Fibroblast of villous mesenchyme (primary cell): ENCODE data around the gene HGS. TPM values are rescaled to one million over a fixed set of nuclear protein-coding genes. Genes with fewer than 3 reads are reported as not detected.

Source experiments
- DNase-seq: peaks from one replicate; pipeline ENCODE4 v3.0.0-alpha.2; 2010; ENCODE audit warnings: low read depth
- H3K4me3 ChIP-seq: 2 replicates; pipeline ENCODE4 v1.5.1; 2011; ENCODE audit warnings: low read depth, mild to moderate bottlenecking, low read length
- CTCF ChIP-seq: IDR thresholded peaks from 2 replicates; pipeline ENCODE4 v1.5.1; 2012; ENCODE audit warnings: low read depth, mild to moderate bottlenecking, low read length; ENCODE audit not compliant: insufficient read depth
- total RNA-seq: library from RNA; depleted of rRNA; stranded (reverse); fragments of >200 nt; gene quantifications from 2 replicates; pipeline ENCODE4 v1.2.3, GENCODE V29; 2012

The HGS gene
- total RNA-seq, 1 donor: 75.1 TPM

GRCh38 chr17:81656835-81657234, 27.0 kb upstream of the HGS start:
- DNase-seq: no peak
- H3K4me3 ChIP-seq: no peak overlapping the region
- no peak for TF ChIP-seq CTCF

- no peak for DNase-seq
- no peak overlapping the region for H3K4me3 ChIP-seq
- TF ChIP-seq CTCF: no peak
Measured at GRCh38 chr17:81659038-81659437, 24.8 kb upstream of the HGS start.

GRCh38 chr17:81660441-81660840, 23.4 kb upstream of the HGS start:
- no peak for DNase-seq
- TF ChIP-seq CTCF: no peak
- H3K4me3 ChIP-seq: no peak overlapping the region

- H3K4me3 ChIP-seq: no peak overlapping the region
- no peak for TF ChIP-seq CTCF
- no peak for DNase-seq
Measured at GRCh38 chr17:81662002-81662401, 21.8 kb upstream of the HGS start.

- no peak for TF ChIP-seq CTCF
- H3K4me3 ChIP-seq: no peak overlapping the region
- DNase-seq: no peak
Measured at GRCh38 chr17:81664051-81664470, 19.8 kb upstream of the HGS start.

- no peak for DNase-seq
- no peak for TF ChIP-seq CTCF
- H3K4me3 ChIP-seq: peak overlapping the region; percentile 95
Measured at GRCh38 chr17:81665205-81666091, 18.4 kb upstream of the HGS start.

GRCh38 chr17:81666092-81666341, 17.8 kb upstream of the HGS start:
- TF ChIP-seq CTCF: no peak
- H3K4me3 ChIP-seq: peak overlapping the region; percentile 95
- peak; percentile 45 for DNase-seq
